M059J (cell line): ENCODE data around the gene SLC48A1. TPM values are rescaled to one million over a fixed set of nuclear protein-coding genes. Genes with fewer than 3 reads are reported as not detected.
"Not testable (repeated sequence)": the region's sequence is repeated elsewhere in the genome, so short reads cannot be mapped to it uniquely, and the experiment has no call there.

ENCODE experiments used
- DNase-seq: peaks from one replicate; pipeline ENCODE4 v3.0.0-alpha.2; 2012; ENCODE audit warnings: low read depth
- total RNA-seq: library from RNA; depleted of rRNA; stranded (reverse); fragments of >200 nt; shearing (Covaris generic); gene quantifications from 2 replicates; pipeline ENCODE4 v1.2.3, GENCODE V29; 2014

The SLC48A1 gene
- total RNA-seq, 1 experiment from 2014 or later: 12.9 TPM

DNA sequence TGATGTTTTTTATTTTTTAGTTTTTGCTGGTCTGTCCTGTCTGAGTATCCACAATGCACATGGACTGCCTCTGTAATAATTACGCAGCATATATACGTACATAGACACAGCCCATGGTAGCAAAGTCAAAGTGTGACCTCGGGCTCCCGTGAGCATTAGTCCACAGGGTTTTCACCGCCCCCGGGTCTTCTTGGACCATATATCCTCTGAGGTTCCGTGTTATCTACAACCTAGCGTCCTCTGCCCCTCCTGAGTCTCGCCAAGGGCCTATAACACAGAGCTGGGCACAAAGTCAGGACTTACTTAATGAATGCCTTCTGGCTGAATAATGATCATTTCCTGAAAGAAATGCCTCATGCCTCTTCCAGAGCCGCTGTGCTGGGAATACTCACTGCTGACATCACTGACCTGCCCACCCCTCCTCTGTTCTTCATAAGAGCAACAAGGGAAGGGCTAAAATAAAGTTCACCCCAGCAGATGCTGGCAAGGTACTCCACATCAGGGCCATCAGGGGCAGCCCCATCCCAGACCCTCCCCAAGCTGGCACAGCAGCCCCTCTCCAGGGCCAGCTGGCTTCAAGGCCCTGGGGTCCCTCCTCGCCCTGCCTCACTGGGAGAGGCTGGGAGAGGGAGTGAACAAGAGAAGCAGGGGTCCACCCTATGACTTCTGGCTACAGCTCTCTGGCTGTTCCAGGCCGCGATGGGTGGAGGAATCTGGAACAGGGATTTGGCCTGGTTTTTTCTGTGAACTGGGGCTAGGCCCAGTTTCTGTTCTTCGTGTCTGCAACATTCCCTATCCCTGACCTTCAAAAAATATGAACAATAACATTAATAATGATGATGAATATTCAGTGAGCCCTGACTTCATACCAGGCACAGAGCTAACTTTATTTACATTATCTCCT, 38.8 kb downstream of the SLC48A1 start:
- DNase-seq: peak; percentile 55

DNA sequence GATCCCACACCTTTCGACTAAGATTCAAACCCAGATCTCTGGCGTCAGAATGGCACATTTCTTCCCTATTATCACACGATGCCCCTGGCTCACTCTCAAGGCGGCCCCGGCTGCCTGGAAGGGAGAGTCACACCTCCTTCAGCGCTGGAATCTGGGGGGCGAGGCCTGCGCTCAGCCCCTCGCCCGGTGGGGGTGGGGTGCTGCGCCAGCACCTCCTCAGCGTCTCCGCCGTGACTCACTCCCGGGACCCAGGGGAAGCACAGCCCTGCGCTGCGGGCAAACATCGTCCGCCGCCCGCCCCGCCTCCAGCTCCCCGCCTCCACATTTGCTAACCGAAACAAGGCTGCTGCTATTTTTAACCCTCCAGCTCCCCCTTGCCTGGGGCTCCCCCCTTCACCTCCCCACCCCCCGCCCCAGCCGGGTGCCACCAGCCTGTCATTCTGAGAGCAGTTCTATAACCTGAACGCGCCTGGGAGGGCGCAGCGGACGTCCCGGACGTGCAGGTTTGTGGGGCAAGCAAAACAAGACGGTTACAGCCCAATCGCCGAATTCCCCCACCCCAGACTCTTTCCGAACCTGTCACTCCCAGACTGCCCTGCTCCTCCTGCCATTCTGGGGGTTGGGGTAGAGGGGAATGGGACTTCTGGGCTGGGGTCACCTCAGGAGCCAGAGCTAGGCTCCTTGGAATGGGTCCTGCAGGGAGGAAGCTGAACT, 39.9 kb downstream of the SLC48A1 start:
- DNase-seq: peak; percentile 86

DNA sequence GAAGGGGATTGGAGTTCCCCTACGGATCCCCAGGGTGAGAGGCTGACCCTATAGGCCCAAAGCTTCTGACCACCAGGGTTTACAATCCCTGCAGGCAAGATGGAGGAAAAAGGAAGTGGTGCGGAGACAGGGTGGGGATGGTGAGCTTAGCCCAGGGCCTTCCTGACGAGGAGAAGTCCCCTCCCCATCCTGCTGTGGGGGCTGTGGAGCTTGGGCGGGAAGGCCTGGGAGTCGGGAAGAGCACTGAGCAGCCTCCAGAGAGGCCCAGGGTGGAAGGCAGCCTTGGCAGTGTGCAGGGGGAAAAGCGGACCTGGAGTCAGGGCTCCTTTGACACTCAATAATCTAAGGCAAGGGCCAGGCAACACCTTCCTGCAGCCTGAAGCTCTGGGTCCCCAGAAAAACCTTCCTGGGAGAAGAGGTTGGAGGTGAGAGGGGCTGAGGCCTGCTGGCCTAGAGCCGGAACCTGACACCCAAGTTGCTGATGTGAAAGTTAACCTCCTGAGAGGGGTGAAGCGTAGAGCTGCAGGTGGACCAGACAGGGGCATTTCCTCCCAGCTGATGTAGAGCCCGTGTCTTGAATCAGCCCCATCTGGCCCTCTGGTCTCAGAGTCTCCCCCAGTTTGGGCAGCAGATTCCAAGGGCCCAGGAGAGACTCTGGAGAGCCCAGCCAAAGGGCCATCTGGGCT, 40.6 kb downstream of the SLC48A1 start:
- DNase-seq: peak; percentile 32

GRCh38 chr12:47814539-47815170, 41.6 kb downstream of the SLC48A1 start:
- no peak for DNase-seq

DNA sequence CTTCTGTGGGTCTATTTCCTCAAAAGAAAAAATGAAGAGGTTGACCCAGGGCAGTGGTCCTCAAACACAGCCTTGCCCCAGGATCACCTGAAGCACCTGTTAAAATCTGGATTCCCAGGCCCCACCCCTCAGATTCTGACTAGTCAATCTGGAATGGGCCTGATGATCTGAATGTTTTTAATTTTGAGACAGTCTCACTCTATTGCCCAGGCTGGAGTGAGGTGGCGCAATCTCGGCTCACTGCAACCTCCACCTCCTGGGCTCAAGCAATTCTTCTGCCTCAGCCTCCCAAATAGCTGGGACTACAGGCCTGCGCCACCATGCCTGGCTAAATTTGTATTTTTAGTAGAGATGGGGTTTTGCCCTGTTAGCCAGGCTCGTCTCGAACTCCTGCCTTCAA, 42.4 kb downstream of the SLC48A1 start:
- DNase-seq: not testable (repeated sequence)

- DNase-seq: peak; percentile 34
These were observed 43.6 kb downstream of the SLC48A1 start for GRCh38 chr12:47816403-47817271.

- no peak for DNase-seq
These were observed 44.4 kb downstream of the SLC48A1 start for GRCh38 chr12:47817272-47818006.

GRCh38 chr12:47818007-47818376, 45.0 kb downstream of the SLC48A1 start:
- no peak for DNase-seq

GRCh38 chr12:47818467-47819137, 45.6 kb downstream of the SLC48A1 start:
- DNase-seq: peak; percentile 21

GRCh38 chr12:47819138-47819895, 46.3 kb downstream of the SLC48A1 start:
- peak; percentile 39 for DNase-seq

- DNase-seq: peak; percentile 81
These were observed 47.0 kb downstream of the SLC48A1 start, which contains the start of gene HDAC7 for GRCh38 chr12:47819896-47820630. TSS of gene HDAC7 (minus strand) at chr12:47819903. CDS start at chr12:47819785, 118 bp downstream.

- peak; percentile 97 for DNase-seq
These were observed 47.8 kb downstream of the SLC48A1 start for GRCh38 chr12:47820631-47821345.

- DNase-seq: peak; percentile 44
These were observed 48.3 kb downstream of the SLC48A1 start for GRCh38 chr12:47821346-47821706.

DNA sequence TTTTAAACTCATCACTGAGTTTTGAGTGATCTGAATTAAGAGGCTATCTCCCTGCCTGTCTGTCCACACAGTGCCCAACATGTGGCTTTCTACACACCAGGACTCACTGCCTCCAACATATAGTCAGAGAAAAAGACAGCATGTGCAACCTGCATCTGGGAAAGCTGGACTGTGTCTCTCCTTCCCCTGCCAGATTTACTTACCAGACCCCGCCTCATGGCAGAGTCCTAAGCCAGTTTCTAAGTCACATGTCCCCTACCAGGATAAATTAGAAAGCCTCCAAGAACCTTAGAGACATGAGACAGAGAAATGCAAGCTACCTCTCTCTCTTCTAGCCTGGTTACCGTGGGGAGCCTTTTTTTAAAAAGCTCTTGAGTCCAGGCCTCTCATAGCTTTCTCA, 49.4 kb downstream of the SLC48A1 start:
- no peak for DNase-seq

- DNase-seq: no peak
These were observed 49.8 kb downstream of the SLC48A1 start for GRCh38 chr12:47822863-47823262.

- DNase-seq: no peak
These were observed 50.5 kb downstream of the SLC48A1 start for GRCh38 chr12:47823422-47824086.

DNA sequence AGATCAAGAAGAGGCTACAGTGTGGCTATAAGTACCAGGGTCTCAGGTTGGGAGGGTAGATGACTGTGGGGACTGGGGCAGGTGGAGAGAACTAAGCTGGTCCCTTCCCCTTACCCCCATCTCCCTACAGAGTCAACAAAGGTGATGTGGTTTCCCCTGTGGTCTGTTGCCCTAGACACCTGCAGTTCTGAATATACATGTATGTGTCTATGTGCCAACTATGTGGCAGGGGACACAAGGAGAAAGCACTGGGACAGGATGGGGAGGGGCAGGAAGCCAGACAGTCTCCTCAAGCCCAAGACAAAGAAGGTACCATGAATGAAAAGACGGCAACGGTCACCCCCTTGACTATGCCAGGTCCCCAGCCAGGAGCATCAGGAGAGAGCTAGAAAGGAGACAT, 51.2 kb downstream of the SLC48A1 start:
- DNase-seq: no peak
